Fibroblast of peridontal ligament (primary cell): ENCODE data around the gene ADAD2.

Source experiments
- DNase-seq: peaks from one replicate; pipeline ENCODE4 v3.0.0-alpha.2; 2010; ENCODE audit errors: extremely low read depth

The ADAD2 gene

GRCh38 chr16:84223456-84223855, 32.5 kb downstream of the ADAD2 start:
- DNase-seq = no peak

DNA sequence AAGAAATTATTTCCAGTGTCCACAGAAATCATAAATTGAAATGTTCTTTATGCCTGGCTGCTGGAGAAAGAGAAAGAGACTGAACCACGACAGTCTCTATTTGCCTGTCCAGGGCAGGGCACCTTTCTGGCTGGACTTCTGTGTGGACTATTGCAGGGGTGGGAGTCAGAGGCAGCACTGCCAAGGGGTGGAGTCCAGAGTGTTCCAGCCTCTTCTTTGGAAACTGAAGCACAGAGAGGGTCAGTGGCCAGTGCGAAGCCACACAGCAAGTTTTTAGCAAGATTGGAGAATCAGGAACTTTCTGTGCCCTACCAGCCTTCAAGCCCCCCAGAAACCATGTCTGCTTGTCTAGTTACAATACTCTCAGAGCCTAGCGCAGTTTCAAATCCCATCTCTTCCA, 33.6 kb downstream of the ADAD2 start:
- no peak for DNase-seq

DNA sequence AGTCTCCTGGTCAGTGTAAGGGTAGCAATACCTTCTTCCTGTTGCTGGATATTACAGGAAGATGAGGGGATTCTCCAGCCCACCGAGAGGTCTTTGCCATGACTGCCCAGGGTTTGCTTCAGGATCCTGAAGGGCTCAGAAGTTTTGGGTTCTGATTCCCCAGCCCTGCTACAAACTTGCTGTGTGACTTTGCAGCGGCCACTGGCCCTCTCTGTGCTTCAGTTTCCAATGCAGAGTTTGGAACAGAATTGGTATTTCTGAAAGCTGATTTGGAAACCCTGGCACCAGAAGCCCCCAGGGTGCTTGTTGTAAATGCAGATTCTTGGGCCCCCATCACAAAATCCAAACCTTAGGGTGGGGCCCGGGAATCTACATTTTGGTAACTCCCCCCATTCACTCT, 34.2 kb downstream of the ADAD2 start:
- DNase-seq = no peak

DNA sequence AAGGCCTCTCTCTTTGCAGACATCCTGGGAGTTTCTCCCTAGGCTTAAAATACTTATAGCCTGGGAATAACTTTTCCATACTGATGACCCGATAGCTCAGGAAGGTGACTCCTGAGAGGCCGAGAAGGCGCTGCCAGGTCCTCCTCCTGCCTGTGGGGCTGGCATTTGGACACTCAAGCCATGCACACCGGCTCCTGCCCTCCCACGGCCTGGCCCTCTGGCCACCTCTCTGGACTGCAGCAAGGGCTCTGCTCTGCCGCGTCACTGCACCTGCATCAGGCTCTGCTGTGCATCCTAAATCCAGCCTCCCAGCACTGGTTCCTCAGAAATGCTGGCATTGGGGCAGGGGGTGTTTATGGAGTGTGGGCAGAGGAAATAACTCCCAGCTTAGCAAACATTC, 34.6 kb downstream of the ADAD2 start:
- no peak for DNase-seq

DNA sequence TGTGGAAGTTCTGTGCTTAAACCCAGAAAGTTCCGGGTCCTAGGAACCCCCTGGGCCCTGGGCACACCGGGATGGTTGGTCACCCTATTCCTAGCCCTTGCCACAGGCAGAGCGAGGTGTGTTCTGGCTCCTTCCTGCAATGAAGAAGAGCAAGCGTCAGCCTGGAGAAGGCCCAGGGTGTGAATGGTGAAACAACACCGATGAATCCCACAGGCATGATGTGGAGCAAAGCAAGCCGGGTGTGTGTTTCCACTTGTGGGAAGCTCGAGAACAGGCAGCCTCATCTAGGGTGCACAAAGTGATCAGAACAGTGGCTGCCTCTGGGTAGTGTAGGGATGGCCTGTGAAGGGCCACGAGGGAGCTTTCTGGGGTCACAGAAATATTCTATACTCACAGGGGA, 35.1 kb downstream of the ADAD2 start:
- DNase-seq = peak; percentile 41

- DNase-seq = no peak
These were observed 36.6 kb downstream of the ADAD2 start for GRCh38 chr16:84227548-84227947.

GRCh38 chr16:84228256-84228838, 37.4 kb downstream of the ADAD2 start:
- DNase-seq = peak; percentile 89

- DNase-seq = no peak
These were observed 38.5 kb downstream of the ADAD2 start for GRCh38 chr16:84229471-84229870.

DNA sequence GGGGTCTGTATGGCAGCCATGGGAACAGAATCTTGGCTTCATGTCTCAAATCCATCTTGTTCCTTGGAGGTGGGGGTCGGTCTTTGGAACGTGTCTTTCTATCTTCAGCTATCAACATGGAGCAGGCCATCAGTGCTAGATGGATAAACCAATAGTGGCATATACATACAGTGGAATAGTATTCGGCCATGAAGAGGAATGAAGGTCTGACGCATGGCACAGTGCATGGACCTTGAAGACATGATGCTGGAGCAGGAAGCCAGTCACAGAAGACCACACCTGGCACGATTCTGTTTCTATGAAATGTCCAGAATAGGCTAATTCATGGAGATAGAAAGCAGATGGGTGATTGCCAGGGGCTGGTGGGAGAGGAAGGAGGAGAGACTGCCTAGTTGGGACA, 41.1 kb downstream of the ADAD2 start:
- DNase-seq = no peak

DNA sequence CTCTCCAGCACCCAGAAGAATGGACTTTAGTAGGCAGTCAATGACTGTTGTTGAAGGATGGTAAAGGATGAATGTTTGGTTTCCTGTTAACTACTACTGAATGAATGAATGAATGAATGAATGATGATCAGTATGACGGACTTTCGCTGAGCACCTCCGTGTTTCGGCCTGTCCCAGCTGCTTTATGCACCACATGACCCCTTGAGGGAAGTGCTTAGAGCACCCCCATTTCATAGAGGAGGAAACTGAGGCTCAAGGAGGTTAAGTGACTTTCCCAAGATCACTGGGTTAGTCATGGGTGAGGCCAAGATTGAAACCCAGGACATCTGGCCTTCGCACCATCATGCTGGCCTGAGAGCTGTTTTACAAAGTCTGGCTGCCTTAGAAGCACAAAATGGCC, 42.0 kb downstream of the ADAD2 start:
- no peak for DNase-seq

DNA sequence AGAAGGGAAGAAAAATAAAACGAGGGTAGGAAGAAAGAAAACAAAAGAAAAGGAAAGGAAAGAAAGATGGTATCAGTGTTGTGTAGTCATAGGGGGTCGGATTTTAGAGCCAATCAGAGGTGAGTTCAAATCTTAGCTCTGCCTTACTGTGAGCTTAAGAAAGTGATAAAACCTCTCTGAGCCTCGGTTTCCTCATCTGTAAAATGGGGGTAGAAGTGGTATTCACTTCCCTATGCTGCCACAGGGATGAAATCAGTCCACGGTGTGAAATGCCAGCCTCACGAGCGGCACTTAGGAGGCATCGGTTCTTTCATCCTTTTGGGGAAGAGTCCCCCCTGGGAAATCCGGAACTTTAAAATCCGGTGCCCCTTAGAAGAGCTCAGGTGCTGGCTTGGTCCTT, 42.8 kb downstream of the ADAD2 start:
- no peak for DNase-seq

- DNase-seq = no peak
These were observed 43.6 kb downstream of the ADAD2 start for GRCh38 chr16:84234321-84235241.

DNA sequence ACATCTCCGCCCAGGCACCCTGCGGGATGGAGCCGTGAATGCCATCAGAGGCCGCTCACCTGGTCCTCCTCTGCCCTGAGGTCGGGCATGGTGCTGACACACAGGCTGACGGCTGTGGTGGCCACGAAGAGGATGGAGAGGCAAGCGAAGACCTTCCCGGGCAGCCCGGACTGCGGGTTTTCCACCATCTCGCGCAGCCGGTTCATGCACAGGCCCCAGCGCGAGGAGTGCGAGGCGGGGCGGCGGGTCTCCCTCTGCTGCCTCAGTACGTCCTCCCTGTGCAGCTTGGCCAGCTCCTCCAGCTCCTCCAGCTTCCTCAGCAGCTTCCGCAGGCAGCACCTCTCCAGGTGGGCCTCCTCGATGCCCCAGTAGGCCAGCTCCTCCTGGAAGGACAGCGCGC, 45.7 kb downstream of the ADAD2 start:
- no peak for DNase-seq

GRCh38 chr16:84237994-84238750, 47.2 kb downstream of the ADAD2 start:
- DNase-seq = no peak

DNA sequence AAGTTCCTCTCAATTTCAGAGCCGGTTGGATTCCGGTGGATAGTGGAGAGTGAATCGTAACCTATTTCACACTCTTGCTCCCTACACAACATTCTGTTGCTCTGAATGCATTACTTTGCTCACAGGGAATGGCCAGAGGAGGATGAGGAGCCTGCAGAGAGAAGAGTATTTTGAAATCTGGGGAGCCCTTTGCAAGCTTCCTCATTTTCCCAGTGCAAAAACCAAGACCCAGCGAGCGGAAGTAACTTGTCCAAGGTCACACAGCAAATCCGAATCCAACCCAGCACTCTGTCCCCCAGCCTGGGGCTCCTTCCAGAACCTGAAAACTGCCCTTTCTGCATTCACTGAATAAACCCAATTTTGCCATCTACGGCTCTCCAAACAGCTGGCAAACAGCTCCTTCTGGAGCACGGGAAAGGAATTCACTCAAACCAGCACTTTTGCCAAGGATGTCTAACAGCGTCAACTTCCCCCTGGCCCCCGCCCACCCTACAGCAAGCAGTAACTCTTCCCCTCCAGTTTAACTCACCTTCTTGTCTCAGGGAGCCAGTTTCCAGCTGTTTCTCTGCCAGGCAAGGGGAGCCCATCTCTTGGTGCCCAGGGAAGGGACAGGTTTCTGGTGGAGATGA, 48.3 kb downstream of the ADAD2 start:
- DNase-seq = peak; percentile 19

DNA sequence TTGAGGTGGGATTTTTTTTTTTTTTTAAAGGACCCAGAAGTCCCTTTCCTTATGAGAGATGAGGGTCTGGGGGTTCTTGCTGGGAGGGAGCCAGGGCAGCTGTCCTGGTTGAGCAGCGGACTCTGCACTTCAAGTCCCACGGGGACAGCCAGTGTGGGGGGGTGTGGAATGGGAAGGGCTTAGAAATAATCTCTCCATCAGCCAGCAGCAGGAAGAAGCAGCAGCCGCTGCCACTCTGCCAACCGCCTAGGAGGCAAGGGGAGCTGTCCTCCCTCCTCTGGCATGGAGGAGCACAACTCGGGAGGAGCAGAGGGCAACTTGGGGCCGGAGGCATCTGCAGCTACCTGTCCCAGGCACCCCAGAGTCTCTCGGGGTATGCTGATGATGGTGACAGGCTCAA, 49.0 kb downstream of the ADAD2 start, which contains the start of gene KCNG4:
Gene KCNG4 (minus strand): TSS at position 104 of the 400 bp plus-strand sequence. CDS start 2,527 bp downstream, outside the sequence.
- DNase-seq = no peak

DNA sequence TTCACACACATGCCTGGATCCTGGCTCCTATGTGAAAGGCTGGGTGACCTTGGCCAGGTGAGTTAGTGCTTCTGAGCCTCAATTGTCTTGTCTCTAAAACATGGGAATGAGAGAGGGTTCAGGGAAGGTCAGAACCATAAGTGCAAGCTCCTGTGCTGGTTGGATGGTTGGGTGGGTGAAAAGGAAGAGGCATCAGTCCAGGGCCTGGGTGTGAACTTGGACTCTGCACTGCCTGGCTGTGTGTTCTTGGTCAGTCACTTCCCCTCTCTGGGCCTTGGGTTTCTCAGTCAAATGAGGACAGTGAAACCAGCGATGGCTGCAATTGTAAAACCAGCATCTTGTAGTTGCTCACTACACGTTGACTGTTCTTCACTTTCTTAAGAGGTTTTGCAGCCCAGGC, 49.5 kb downstream of the ADAD2 start:
- DNase-seq = no peak

- DNase-seq = no peak
These were observed 50.8 kb downstream of the ADAD2 start for GRCh38 chr16:84241778-84242177.

DNA sequence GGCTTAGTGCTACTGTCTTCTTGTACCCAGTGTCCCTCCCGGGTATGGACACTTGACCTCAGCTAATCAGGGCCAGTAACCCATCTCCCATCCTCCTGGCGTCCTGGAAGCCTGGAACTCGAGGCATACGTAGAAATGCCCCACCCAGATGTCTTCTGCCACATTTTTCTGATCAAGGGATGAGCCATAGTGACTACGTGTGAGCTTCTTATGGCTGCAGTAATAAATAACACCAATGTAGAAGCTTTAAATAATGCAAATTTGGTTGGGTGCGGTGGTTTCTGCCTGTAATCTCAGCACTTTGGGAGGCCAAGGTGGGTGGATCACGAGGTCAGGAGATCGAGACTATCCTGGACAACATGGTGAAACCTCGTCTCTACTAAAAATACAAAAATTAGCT, 51.9 kb downstream of the ADAD2 start:
- no peak for DNase-seq

DNA sequence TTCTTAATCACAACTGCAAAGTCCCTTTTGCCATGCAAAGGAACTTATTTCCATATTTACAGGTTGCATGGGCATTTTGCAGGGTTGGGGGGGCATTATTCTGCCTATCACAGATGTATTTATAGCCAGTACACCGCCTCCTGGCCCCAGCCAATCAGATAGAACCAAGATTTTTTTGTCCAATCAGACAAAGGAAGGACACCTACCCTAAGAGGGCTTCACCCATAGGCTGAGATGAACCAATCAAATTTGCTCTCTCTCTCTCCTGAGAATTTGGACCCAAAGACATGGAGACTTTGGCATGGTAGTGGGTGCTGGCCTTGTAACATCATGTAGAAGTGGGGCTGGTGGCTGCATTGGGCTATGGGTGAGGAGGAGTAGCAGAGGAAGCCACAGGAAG, 52.8 kb downstream of the ADAD2 start:
- DNase-seq = no peak

- DNase-seq = no peak
These were observed 53.8 kb downstream of the ADAD2 start for GRCh38 chr16:84244728-84245127.
